Cardiac fibroblast (primary cell): ENCODE measurements around the gene ADAM30.
A peak's percentile ranks its signal among the peaks of the same experiment; 100 is the strongest.
"Not testable (repeated sequence)": the region's sequence is repeated elsewhere in the genome, so short reads cannot be mapped to it uniquely, and the experiment has no call there.

ENCODE experiments used
- DNase-seq, 2 donors: peaks; one replicate each; pipeline versions ENCODE4 v3.0.0 to v3.0.0-alpha.2; 2010; ENCODE audit warnings: low read depth in 2 of 2
- H3K4me3 ChIP-seq, 2 donors: replicated peaks in 1 of 2; 1 replicate in 1 of 2; 2 replicates in 1 of 2; pipeline ENCODE4 v1.5.1; 2011; ENCODE audit warnings: low read depth in 2 of 2, low read length in 2 of 2, mild to moderate bottlenecking in 2 of 2, moderate library complexity in 1 of 2
- CTCF ChIP-seq: IDR thresholded peaks from one replicate; pipeline ENCODE4 v1.5.1; 2011; ENCODE audit warnings: low read depth, mild to moderate bottlenecking, low read length, inconsistent platforms

ADAM30 gene

DNA sequence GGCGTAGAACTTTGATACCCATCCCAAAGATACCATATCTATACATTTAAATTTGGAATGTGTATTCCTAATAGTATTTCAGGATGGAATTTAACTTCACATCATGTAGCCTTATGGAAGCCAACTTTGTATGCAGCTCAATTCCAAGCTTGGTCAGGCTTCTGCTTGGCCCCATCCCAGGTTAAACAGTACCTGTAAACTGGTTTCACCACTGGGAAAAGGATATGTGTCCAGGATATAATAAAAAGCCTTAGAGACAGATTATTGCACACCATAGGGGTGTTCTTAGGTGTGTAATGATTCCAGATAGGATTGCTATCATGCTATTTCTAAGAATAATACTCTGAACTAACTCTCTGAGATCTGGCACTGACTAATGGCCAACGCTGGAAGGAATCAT lies 28.1 kb downstream of the ADAM30 start:
- no peak for TF ChIP-seq CTCF
- no peak overlapping the region for H3K4me3 ChIP-seq
- no peak for DNase-seq

DNA sequence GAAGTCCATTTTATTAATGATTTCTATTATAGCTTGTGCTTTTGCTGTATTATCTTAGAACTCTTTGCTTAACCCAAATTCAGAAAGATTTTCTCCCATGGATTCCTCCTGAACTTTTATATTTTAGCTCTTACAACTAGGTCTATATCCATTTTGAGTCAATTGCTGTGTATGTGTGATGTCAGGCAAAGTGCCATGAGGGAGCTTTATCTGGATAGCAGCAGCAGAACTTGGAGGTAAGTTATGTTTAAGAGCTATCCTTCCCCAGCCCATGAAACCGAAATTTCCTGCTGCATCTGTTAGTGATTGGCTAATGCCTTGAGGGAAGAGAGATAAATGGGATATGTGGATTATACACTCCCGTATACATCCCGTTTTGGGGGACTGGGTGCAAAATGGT lies 29.9 kb downstream of the ADAM30 start:
- TF ChIP-seq CTCF: no peak
- no peak overlapping the region for H3K4me3 ChIP-seq
- no peak for DNase-seq

- TF ChIP-seq CTCF: no peak
- peak; percentile 24 to 37 for DNase-seq
- H3K4me3 ChIP-seq: no peak overlapping the region
Measured at GRCh38 chr1:119865627-119866026, 30.7 kb downstream of the ADAM30 start.

DNA sequence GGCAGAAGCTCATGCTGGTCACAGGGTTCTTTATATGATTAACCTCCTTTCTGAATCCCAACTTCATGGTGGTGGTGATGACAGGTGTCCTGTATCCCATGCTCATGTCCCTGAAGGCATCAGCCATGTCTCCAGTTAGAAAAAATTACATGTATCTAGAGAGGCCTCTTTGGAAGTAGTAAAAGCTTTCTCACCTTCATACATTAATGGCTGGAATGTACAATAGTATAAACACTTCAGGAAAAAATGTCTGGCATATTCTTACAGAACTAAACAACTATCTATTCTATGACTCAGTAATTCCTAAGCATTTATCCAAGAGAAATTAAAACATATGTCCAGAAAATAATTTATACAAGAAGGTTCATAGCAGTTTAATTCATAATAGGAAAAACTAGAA lies 34.0 kb downstream of the ADAM30 start:
- no peak for TF ChIP-seq CTCF
- DNase-seq: no peak
- H3K4me3 ChIP-seq: no peak overlapping the region

DNA sequence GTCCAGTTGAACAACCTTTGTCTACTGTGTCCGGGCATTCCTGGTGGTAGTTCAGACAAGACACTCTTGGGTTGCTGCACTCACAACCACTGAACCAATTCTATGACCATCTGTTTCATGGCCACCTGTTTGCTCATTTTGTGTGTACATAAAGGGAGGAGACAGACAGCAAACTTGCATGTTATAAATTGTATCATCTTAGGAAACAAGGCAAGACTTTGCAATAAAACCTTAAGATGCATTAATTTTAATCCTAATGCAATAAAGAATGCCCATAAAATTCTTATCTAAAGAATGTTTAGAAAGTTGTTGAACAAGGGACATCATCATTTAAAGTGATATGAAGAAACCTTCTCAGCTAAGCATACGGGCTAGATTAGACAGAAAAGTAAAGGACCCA lies 34.8 kb downstream of the ADAM30 start:
- TF ChIP-seq CTCF: no peak
- no peak for DNase-seq
- no peak overlapping the region for H3K4me3 ChIP-seq

GRCh38 chr1:119859647-119860046 lies 36.7 kb downstream of the ADAM30 start:
- no peak for TF ChIP-seq CTCF
- no peak overlapping the region for H3K4me3 ChIP-seq
- DNase-seq: peak; percentile 77 to 85

DNA sequence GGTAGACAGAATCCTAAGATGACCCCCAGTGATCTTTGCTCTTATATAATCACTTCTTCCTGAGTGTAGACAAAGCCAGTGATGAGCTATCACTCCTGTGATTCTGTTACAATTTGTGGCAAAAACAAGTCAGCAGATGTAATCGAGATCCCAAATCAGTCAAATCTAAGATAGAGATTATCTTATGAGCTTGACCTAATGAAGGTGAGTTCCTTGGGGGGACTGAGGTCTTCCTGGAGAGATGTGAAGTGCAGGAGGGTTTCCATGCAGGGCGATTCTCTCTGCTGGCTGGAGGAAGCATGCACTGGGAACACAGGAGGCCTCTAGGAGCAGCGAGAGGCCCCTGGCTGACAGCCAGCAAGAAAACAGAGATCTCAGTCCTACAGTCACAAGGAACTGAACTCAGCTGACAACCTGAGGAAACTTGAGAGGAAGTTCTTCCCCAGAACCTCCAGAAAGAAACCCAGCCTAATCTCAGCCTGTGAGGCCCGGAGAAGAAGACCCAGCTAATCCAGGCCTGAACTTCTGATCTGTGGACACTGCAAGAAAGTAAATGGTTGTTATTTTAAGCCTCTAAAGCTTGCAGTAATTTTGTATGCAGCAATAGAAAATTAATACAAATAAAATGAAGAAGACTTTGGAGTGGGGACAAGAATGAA lies 37.6 kb downstream of the ADAM30 start:
- H3K4me3 ChIP-seq: not testable (repeated sequence)

More for the DNA sequence above, 37.6 kb downstream of the ADAM30 start:
- not testable (repeated sequence) for DNase-seq
